ENCODE results near the gene VAPA. TPM values are rescaled to one million over a fixed set of nuclear protein-coding genes. Genes with fewer than 3 reads are reported as not detected.

VAPA gene
- total and polyA plus RNA-seq, 2 of the 4 experiments (the other 2 are of a cell fraction) = 199 to 206 TPM

- TF ChIP-seq BHLHE40 (IDR thresholded peaks at IDR 0.05; ENCODE audit: low read depth, low read length) (no peak), FOS (IDR thresholded peaks at IDR 0.05; ENCODE audit: low read depth, low read length) (no peak)
Measured at GRCh38 chr18:9877655-9878014, 36.2 kb upstream of the VAPA start (continued).

DNA sequence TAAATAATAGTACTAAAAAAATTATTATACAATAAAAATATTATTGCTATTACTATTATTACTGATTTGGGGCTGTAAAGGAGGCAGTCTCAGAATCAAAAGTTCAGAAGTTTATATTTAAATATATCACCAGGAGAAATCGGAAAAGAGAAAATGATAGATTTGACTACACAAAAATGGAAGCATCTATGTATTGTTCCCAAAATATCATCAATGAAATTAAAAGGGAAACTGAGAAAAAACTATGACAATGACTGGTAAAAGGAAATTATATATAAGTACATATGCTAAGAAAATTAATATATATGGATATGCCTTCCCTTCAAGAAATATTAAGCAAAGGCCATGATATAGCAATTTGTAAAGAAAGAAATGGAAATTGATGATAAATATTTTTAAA, 35.7 kb upstream of the VAPA start:
- TF ChIP-seq RCOR1 (IDR thresholded peaks at IDR 0.05; ENCODE audit: insufficient replicate concordance, low read length) (no peak), RFX5 (IDR thresholded peaks at IDR 0.05; ENCODE audit: low read depth, low read length) (no peak), RAD21 (IDR thresholded peaks at IDR 0.05; ENCODE audit: low read length) (no peak), ELK1 (IDR thresholded peaks at IDR 0.05; ENCODE audit: borderline replicate concordance, low read depth, low read length) (no peak), MXI1 (IDR thresholded peaks at IDR 0.05; ENCODE audit: borderline replicate concordance, low read depth, low read length) (no peak), BHLHE40 (IDR thresholded peaks at IDR 0.05; ENCODE audit: low read depth, low read length) (no peak), CHD1 (IDR thresholded peaks at IDR 0.05; ENCODE audit: low read depth, low read length) (no peak), SMC3 (IDR thresholded peaks at IDR 0.05; ENCODE audit: low read depth, low read length) (no peak)

More for the DNA sequence above, 35.7 kb upstream of the VAPA start:
- Histone ChIP-seq H4K20me1 (ENCODE audit: insufficient read depth, low read length) (no peaks in the 10 kb centered on the region), H4K8ac (ENCODE audit: low read depth in 2 of 2, low read length in 2 of 2) (no peak overlapping the region), H3K27me3 (ENCODE audit: control insufficient read depth, insufficient read depth, low read length) (no peaks in the 10 kb centered on the region), H3K4me3 (ENCODE audit: insufficient read depth, low read depth, low read length) (no peak overlapping the region), H2AK9ac (replicated peaks; ENCODE audit: low read depth, low read length, poor library complexity) (no peak overlapping the region), H2AK5ac (ENCODE audit: low read depth, low read length) (no peak overlapping the region), H2AFZ (replicated peaks; ENCODE audit: low read length, poor library complexity) (no peak overlapping the region), H3K14ac (replicated peaks; ENCODE audit: low read depth, low read length) (no peak overlapping the region), H3K56ac (ENCODE audit: extremely low read depth, insufficient read depth, low read length) (no peak overlapping the region), H3K4me2 (ENCODE audit: low read depth, low read length) (no peak overlapping the region), H3K4me1 (ENCODE audit: control insufficient read depth, insufficient read depth, low read length) (peaks cover 3% of the 10 kb centered on the region; the same call in 1 of the 2 replicates), H3K9ac (ENCODE audit: low read depth, low read length) (no peak overlapping the region), H2BK5ac (ENCODE audit: low read depth, low read length, poor library complexity, severe bottlenecking) (no peak overlapping the region), H2BK120ac (ENCODE audit: low read depth, low read length) (no peak overlapping the region), H2BK20ac (ENCODE audit: low read depth, low read length) (no peak overlapping the region), H3K4ac (ENCODE audit: low read depth, low read length) (no peak overlapping the region), H3K9me1 (ENCODE audit: insufficient read depth, low read length) (no peaks in the 10 kb centered on the region), H3K36me3 (ENCODE audit: control insufficient read depth, insufficient read depth, low read length) (no peaks in the 10 kb centered on the region), H3K18ac (ENCODE audit: low read depth, low read length) (no peak overlapping the region), H3K79me1 (ENCODE audit: low read depth in 1 of 2, low read length in 2 of 2) (no peaks in the 10 kb centered on the region), H4K5ac (ENCODE audit: low read depth, low read length) (no peak overlapping the region), H2BK15ac (ENCODE audit: low read depth, low read length) (no peak overlapping the region), H3K9me3 (ENCODE audit: control insufficient read depth, insufficient read depth, low read length) (no peaks in the 10 kb centered on the region), H3K27ac (ENCODE audit: insufficient read depth, low read length) (no peak overlapping the region), H3K23ac (ENCODE audit: low read depth, low read length) (no peak overlapping the region), H4K91ac (ENCODE audit: insufficient read depth, low read depth, low read length) (no peak overlapping the region)
- dilution Hi-C loops (cut with HindIII; ENCODE audit: low sequenced_read_pairs, unreplicated experiment) (no loop called here), in situ Hi-C loops (cut with MboI; ENCODE audit: low sequenced_read_pairs) (no loop called here), intact Hi-C loops (cut with micrococcal nuclease) (loop anchor here (10.0 kb wide), 1 partner anchor 57 kb away; no protein-coding TSS in a partner anchor)
- BruUV-seq (replicated peaks) = no TSS peak
- ATAC-seq (ENCODE audit: low read depth) (no peak), DNase-seq (no peak)
- CTCF ChIA-PET = no interaction called here
- no CpG with 5 or more reads among the region's 1 CpG for WGBS, 2 experiments (ENCODE audit: extremely low coverage in 2 of 2, insufficient read length in 1 of 2)
- POLR2A ChIA-PET (ENCODE audit: unreplicated experiment) = no interaction called here

All from IMR-90 (cell line).